HepG2 (cell line): Measurements from ENCODE around the gene ZNF446. TPM values are rescaled to one million over a fixed set of nuclear protein-coding genes. Genes with fewer than 3 reads are reported as not detected.

ENCODE experiments used
- ATF7-NPFF ChIP-seq: sonication (generic); formaldehyde crosslinking; IDR thresholded peaks from 2 replicates; pipeline ENCODE4 v1.8.1; 2023; ENCODE audit warnings: mild to moderate bottlenecking, low read depth, missing genetic modification reagents, moderate library complexity
- CENPBD1 ChIP-seq: sonication (generic); formaldehyde crosslinking; IDR thresholded peaks from 2 replicates; pipeline ENCODE4 v1.8.0; 2022; ENCODE audit warnings: missing genetic modification reagents, low read depth, mild to moderate bottlenecking, borderline replicate concordance
- GMEB1 ChIP-seq: sonication (generic); formaldehyde crosslinking; IDR thresholded peaks from 2 replicates; pipeline ENCODE4 v1.5.1; 2020; ENCODE audit warnings: missing genetic modification reagents, mild to moderate bottlenecking, borderline replicate concordance
- HIVEP1 ChIP-seq: sonication (generic); formaldehyde crosslinking; IDR thresholded peaks from 2 replicates; pipeline ENCODE4 v1.4.0; 2020; ENCODE audit warnings: mild to moderate bottlenecking, missing genetic modification reagents
- HOXA5 ChIP-seq: sonication (generic); formaldehyde crosslinking; IDR thresholded peaks from 2 replicates; pipeline ENCODE4 v1.4.0; 2020; ENCODE audit warnings: missing genetic modification reagents
- JUN ChIP-seq: sonication (generic); formaldehyde crosslinking; IDR thresholded peaks from 2 replicates; pipeline ENCODE4 v1.4.0; 2020; ENCODE audit warnings: mild to moderate bottlenecking, missing genetic modification reagents
- MBD4 ChIP-seq: IDR thresholded peaks from 2 replicates; pipeline ENCODE4 v1.6.1; 2012; ENCODE audit warnings: low read length, inconsistent platforms, borderline replicate concordance
- MTA3 ChIP-seq: sonication (generic); formaldehyde crosslinking; IDR thresholded peaks from 2 replicates; pipeline ENCODE4 v1.4.0; 2020; ENCODE audit warnings: missing genetic modification reagents
- NBN ChIP-seq: fragments of 450-650 bp; conservative IDR thresholded peaks from 2 replicates; pipeline ENCODE4 v1.6.1; 2017
- NONO ChIP-seq, 2 experiments: fragments of 450-650 bp in 1 of 2; sonication (generic) in 1 of 2; formaldehyde crosslinking in 1 of 2; IDR thresholded peaks in 1 of 2; conservative IDR thresholded peaks in 1 of 2; 2 replicates each; pipeline versions ENCODE4 v1.6.1 to v1.8.0; 2017 to 2022; ENCODE audit warnings: mild to moderate bottlenecking in 1 of 2, missing genetic modification reagents in 1 of 2, moderate library complexity in 1 of 2
- POLR2G ChIP-seq: fragments of 200-400 bp; formaldehyde crosslinking; IDR thresholded peaks from 2 replicates; pipeline ENCODE4 v1.6.1; 2018; ENCODE audit warnings: mild to moderate bottlenecking, low read depth, low read length, moderate library complexity
- PRPF4 ChIP-seq: fragments of 200-400 bp; formaldehyde crosslinking; IDR thresholded peaks from 2 replicates; pipeline ENCODE4 v1.6.1; 2016; ENCODE audit warnings: low read length, low read depth; ENCODE audit not compliant: poor library complexity, severe bottlenecking
- SIN3A ChIP-seq: IDR thresholded peaks from 2 replicates; pipeline ENCODE4 v1.6.1; 2011; ENCODE audit warnings: low read depth, mild to moderate bottlenecking, control low read depth, low read length, borderline replicate concordance
- SMARCC2 ChIP-seq: fragments of 450-650 bp; IDR thresholded peaks from 2 replicates; pipeline ENCODE4 v1.6.1; 2017; ENCODE audit warnings: antibody characterized with exemption, mild to moderate bottlenecking
- ZBTB4 ChIP-seq: sonication (generic); formaldehyde crosslinking; IDR thresholded peaks from 2 replicates; pipeline ENCODE4 v1.4.0; 2020; ENCODE audit warnings: missing genetic modification reagents, mild to moderate bottlenecking, borderline replicate concordance
- ZFX ChIP-seq: sonication (generic); formaldehyde crosslinking; IDR thresholded peaks from 2 replicates; pipeline ENCODE4 v1.4.0; 2020; ENCODE audit warnings: mild to moderate bottlenecking, low read depth, missing genetic modification reagents, moderate library complexity
- ZKSCAN1 ChIP-seq: fragments of 150-350 bp; IDR thresholded peaks from 2 replicates; pipeline ENCODE4 v1.6.1; 2014; ENCODE audit warnings: low read length
- ZNF20 ChIP-seq: sonication (generic); formaldehyde crosslinking; IDR thresholded peaks from 2 replicates; pipeline ENCODE4 v1.4.0; 2020; ENCODE audit warnings: mild to moderate bottlenecking, moderate library complexity, missing genetic modification reagents
- ZNF605 ChIP-seq: sonication (generic); formaldehyde crosslinking; IDR thresholded peaks from 2 replicates; pipeline ENCODE4 v1.8.0; 2022; ENCODE audit warnings: mild to moderate bottlenecking, missing genetic modification reagents
- ZNF619 ChIP-seq: sonication (generic); formaldehyde crosslinking; IDR thresholded peaks from 2 replicates; pipeline ENCODE4 v1.4.0; 2020; ENCODE audit warnings: mild to moderate bottlenecking, missing genetic modification reagents
- ZNF788 ChIP-seq: sonication (generic); formaldehyde crosslinking; IDR thresholded peaks from 2 replicates; pipeline ENCODE4 v1.5.0; 2020; ENCODE audit warnings: mild to moderate bottlenecking, missing genetic modification reagents, borderline replicate concordance
- ZNF841 ChIP-seq: sonication (generic); formaldehyde crosslinking; IDR thresholded peaks from 2 replicates; pipeline ENCODE4 v1.8.1; 2023; ENCODE audit warnings: missing genetic modification reagents, borderline replicate concordance
- polyA plus RNA-seq, 8 experiments: library from polyadenylated mRNA; depleted of rRNA in 3 of 8; stranded (reverse) in 7 of 8; unstranded in 1 of 8; fragments of >200 nt; fragmentation: Illumina TruSeq in 4 of 8; extraction: Trizol in 4 of 8; gene quantifications; 2 replicates each; pipeline versions ENCODE4 v1.2.1 to v1.2.3, GENCODE V29; 2011 to 2016; ENCODE audit warnings: low read depth in 4 of 8, missing spikeins in 1 of 8, mixed read lengths in 1 of 8; ENCODE audit not compliant: insufficient read depth in 1 of 8
- total RNA-seq, 5 experiments: library from RNA; depleted of rRNA; stranded (reverse); fragments of >200 nt; fragmentation: Illumina TruSeq; extraction: Trizol; gene quantifications; 2 replicates each; pipeline ENCODE4 v1.2.3, GENCODE V29; 2016; ENCODE audit warnings: low read depth in 1 of 5
- TF ChIP-seq, protein P1 (sequence below): sonication (generic); formaldehyde crosslinking; IDR thresholded peaks from 2 replicates; pipeline ENCODE4 v1.4.0; 2020; ENCODE audit warnings: missing genetic modification reagents, low read depth, mild to moderate bottlenecking, borderline replicate concordance

Gene ZNF446
- total and polyA plus RNA-seq, 2 of the 13 experiments (the other 11 are each of a cell fraction or from before 2014, with no cell fraction given), result 3.0 to 3.6 TPM

DNA sequence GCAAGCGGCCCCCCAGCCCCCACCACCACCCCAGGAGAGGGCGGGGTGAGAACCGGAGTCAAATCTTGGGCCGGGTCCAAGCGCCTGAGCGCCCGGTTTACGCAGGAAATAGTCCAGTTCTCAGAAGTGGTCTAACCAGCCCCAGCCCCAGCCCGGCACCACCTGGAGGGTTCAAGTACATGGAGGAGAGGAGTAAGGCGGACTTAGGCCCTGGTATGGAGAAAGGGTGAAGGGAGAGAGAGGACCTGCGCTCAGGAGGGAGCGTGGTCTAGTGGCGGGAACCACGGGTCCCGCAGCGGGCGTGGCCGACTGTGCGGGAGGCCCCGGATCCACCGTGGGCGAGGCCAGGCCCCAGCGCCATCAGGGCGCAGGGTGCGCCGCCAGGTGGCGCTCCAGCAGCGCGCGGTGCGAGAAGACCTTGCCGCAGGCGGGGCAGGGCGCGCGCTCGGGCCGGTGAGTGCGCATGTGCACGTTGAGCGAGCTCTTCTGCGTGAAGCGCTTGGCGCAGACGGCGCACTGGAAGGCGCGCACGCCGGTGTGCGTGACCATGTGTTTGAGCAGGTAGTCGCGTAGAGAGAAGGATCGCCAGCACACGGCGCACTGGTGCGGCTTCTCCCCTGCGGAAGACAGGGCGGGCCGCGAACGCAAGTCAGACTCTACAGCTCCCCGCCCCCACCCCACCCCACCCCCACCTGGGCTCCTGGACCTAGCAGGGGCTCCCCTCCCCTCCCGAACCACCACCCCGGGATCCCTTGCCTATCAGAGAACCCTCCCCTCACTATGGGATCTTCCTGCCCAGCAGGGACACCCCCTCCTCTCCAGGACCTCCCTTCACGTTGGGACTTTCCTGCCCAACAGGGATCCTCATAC, 37.8 kb downstream of the ZNF446 start (continued):
- TF ChIP-seq MTA3 (CRISPR knock-in tag) (no peak), SIN3A (no peak), NBN (no peak), HIVEP1 (CRISPR knock-in tag) (no peak), ZNF619 (CRISPR knock-in tag) (no peak), SMARCC2 (no peak), HOXA5 (CRISPR knock-in tag) (peak; percentile 54), ATF7-NPFF (no peak), ZBTB4 (CRISPR knock-in tag) (no peak), NONO (IDR thresholded peaks at IDR 0.05) (no peak), NONO (CRISPR knock-in tag; conservative IDR thresholded peaks at IDR 0.05) (peak; percentile 97), ZFX (CRISPR knock-in tag) (peak; percentile 91), ZNF605 (CRISPR knock-in tag) (no peak), ZNF20 (CRISPR knock-in tag) (no peak), POLR2G (peak; percentile 89), GMEB1 (CRISPR knock-in tag) (peak; percentile 96), MBD4 (no peak), JUN (CRISPR knock-in tag) (peak; percentile 46; the same call in 1 of the 2 replicates), CENPBD1 (CRISPR knock-in tag) (no peak), PRPF4 (peak; percentile 66), ZKSCAN1 (no peak), ZNF788 (CRISPR knock-in tag) (no peak; the same call in 1 of the 2 replicates), ZNF841 (CRISPR knock-in tag) (no peak)
- TF ChIP-seq, protein P1, sequence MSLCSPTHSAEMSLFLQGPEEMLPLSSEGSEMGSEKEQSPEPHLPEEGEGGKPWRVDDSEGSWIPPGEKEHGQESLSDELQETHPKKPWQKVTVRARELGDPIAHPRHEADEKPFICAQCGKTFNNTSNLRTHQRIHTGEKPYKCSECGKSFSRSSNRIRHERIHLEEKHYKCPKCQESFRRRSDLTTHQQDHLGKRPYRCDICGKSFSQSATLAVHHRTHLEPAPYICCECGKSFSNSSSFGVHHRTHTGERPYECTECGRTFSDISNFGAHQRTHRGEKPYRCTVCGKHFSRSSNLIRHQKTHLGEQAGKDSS, result peak; percentile 94
